ENCODE results near the gene LAPTM4A. TPM values are rescaled to one million over a fixed set of nuclear protein-coding genes. Genes with fewer than 3 reads are reported as not detected.

Gene LAPTM4A
- total RNA-seq, 1 donor from 2014 or later: 253 TPM

DNA sequence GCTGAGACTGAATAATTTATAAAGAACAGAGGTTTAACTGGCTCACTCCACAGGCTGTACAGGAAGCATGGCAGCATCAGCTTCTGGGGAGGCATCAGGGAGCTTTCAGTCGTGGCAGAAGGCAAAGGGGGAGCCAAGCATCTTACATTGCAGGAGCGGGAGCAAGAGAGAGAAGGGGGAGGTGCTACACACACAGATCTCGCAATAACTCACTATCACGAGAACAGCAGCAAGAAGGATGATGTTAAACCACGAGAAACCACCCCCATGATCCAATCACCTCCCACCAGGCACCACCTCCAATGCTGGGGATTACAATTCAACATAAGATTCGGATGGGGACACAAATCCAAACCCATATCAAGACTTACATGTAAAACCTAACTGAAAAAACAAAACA is 21.2 kb downstream of the LAPTM4A start:
- ATAC-seq (no peak), DNase-seq (ENCODE audit: low spot score) (no peak)
- intact Hi-C loops (cut with DNase I): no loop called here

DNA sequence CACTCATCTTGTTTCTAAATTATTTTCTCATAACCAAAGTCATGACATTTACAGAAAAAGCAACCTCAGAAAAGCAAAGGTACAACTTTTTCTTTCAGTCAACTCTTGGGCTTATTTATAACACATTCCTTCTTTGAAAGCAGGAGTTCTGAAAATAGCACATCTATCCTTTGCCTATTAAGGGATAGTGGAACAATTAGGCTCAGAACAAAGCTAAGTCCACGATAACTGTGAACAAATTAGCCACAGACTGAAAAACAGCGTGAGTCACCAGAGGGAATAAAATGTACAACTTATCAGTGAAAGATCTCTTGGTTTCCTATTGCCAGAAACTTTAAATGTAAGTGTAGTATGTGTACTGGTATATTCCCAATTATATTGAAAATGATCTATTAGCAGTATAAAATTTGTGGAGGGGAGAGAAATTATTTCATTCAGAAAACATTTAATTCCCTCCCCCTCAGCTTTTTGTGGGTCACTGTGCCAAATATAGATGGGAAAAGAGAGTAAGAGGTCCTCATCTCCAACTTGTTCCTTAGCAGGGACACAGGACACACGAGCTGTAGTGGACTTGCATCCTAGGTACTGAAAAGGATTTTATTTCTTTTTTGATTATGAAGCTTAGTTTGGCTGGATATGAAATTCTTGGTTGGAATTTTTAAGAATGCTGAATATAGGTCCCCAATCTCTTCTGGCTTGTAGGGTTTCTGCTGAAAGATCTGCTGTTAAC is 23.6 kb downstream of the LAPTM4A start:
- DNase-seq (ENCODE audit: low spot score) (no peak), ATAC-seq (no peak)
- intact Hi-C loops (cut with DNase I): no loop called here

DNA sequence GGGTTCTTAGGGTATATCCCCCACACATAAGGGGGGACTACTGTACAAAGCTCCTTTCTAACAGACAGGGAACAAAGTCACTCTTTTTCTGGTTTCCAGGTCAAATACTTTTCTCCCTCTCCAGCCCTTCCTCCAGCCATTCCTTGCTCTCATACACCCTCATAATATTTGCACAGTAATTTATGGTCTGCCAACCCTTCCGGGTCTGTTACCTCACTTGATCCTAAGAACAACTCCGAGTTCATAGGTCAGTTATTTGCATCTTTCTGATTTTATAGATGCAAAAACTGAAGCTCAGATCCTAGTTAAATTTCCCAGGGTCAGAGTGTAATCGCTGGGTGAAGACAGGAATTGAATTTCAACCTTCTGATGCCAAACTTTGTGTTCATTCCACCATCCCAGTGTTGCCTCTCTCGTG is 24.2 kb downstream of the LAPTM4A start:
- ATAC-seq (no peak), DNase-seq (ENCODE audit: low spot score) (no peak)
- intact Hi-C loops (cut with DNase I): no loop called here

DNA sequence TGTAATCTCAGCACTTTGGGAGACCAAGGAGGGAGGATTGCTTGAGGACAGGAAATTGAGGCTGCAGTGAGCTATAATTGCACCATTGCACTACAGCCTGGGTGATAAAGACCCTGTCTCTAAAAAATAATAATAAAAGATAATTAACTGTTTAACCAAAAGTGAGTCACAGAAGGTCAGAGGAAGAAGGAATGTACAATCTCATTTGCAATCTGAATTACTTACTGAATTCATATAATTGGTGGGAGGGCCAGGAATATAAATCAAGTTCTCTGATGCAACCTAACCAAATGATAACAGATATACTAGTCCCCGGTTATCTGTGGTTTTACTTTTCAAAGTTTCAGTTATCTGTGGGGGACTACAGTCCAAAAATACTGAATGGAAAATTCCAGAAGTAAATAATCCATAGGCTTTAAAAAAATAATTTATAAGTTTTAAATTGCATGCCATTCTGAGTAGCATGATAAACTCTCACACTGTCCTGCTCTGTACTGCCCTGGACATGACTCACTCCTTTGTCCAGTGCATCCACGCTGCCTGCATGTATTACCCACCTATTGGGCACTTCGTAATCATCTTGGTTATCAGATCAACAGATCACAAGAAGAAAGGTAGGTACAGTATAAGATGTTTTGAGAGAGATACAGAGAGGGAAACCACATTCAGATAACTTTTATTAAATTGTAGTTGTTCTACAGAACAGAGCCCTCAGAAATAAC is 26.2 kb downstream of the LAPTM4A start:
- no peak for DNase-seq (ENCODE audit: low spot score)

DNA sequence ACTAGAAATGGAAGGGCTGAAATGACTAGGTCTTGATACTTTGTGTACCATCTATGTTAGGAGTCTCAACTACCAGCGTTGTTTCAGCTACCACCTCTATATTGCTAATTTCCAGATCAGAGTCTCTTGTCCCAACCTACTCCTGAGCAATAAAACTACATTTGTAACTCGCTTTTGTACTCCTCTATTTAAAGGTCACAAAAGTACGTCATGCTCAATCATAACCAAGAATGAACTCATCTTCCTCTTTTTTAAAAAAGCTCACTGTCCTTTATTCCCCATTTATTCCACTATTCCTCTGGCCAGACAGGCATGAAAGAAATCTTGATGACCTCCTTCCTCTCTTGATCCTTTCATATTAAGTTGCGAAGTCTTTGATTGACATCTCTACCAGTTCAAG is 27.7 kb downstream of the LAPTM4A start:
- intact Hi-C loops (cut with DNase I): no loop called here
- no peak for DNase-seq (ENCODE audit: low spot score)
- no peak for ATAC-seq

More for the DNA sequence above, 26.2 kb downstream of the LAPTM4A start:
- intact Hi-C loops (cut with DNase I): no loop called here
- no peak for ATAC-seq

DNA sequence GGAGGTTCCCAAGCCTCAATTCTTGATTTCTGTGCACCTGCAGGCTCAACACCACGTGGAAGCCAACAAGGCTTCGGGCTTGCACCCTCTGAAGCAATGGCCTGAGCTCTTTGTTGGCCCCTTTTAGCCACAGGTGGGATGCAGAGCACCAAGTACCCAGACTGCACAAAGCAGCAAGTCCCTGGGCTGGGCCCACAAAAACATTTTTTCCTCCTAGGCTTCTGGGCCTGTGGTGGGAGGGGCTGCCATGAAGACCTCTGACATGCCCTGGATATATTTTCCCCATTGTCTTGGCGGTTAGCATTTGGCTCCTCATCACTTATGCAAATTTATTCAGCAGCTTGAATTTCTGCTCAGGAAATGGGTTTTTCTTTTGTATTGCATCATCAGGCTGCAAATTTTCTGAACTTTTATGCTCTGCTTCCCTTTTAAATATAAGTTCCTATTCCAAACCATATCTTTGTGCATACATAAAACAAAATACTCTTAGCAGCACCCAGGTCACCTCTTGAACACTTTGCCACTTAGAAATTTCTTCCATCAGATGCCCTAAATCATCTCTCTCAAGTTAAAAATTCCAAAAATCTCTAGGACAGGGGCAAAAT is 29.9 kb downstream of the LAPTM4A start:
- DNase-seq (ENCODE audit: low spot score) (no peak), ATAC-seq (no peak)
- intact Hi-C loops (cut with DNase I): no loop called here

DNA sequence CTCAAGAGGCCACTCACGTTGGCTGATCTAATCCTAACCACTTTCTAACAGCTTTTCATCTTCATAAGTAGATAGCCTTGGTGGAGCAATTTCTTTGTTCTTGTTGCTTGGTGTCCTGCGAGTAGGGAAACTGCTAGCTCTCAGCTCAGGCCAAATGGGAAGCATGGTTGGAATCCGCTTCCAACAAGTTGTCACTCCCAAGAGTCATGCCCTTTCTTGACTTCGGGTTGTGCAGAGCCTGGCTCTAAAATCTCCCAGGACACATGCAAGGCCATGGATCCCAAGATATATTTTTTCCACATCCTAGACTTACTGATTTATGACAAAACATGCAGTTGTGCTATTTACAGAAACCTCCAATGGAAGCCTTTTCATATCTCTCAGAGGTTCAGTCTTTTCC is 31.7 kb downstream of the LAPTM4A start:
- intact Hi-C loops (cut with DNase I): no loop called here
- DNase-seq (ENCODE audit: low spot score) (no peak), ATAC-seq (no peak)

DNA sequence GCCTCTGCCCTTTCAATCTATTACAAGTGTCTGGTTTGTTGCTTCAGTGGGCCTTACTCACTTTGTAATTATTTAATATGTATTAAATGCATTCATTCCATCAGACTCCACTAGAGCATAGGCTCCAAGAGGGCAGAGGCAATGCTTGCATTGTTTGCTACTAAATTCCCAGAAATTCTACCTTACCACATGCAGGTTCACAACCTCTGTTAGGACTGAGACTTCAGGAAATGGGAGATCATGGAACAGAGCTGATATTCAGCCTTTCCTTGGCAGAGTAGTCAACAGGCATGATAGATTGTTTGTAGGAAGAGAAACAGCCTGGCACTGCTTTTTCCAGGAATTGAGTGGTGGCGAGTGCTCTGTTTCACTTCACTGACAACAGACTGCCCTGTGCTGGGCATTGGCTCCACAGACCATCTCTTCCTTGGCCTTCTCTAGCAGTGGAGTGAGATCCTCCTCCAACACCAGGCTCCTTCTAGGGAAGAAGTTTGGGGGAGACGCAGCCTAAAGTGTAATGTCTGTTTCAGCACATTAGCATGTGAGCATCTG is 32.8 kb downstream of the LAPTM4A start:
- intact Hi-C loops (cut with DNase I): no loop called here
- DNase-seq (ENCODE audit: low spot score) (no peak), ATAC-seq (no peak)

DNA sequence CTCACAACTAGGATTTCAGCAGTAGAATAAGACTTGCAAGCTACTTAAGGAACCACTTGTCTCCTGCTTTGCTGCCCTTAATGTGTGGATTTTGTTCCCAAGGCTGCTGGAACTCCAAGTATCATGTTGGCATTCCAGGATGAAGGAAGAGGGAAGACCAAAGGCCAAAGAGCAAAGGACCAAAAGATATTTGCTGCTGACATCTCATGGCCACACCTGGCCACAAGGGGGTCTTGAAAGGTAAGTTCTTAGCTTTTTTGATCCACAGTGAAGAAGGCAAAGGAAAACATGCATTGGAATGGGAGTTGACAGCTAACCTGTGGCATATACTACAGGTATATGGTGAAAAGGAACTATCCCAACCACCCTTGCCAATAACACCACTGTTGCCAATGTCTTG is 35.1 kb downstream of the LAPTM4A start:
- ATAC-seq (no peak), DNase-seq (ENCODE audit: low spot score) (no peak)
- intact Hi-C loops (cut with DNase I): no loop called here

DNA sequence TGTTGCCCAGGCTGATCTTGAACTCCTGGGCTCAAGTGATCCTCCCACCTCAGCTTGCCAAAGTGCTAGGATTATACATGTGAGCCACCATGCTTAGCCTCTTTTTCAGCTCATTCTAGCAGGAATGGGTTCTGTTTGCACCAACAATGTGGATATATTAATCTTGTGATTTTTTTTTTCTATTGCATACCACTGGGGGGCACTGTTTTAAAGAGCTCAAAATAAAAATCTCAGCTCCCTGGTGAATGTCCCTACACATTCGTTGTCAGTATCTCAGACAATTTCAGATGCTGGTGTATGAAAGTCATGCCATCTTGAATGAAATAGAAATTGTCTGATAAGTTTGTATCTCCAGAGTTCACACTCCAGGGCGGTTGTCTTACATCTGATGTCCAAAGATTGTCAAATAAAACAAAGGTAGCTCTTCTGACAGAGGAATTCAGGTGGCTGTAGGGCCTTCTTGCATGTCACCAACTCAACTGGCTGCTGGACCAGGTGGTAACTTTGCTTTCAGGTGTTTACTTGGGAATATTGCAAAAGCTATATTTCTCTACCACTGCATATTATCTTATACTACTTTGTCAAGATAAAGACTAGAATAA is 35.8 kb downstream of the LAPTM4A start:
- peak; percentile 53 for ATAC-seq
- no peak for DNase-seq (ENCODE audit: low spot score)
- intact Hi-C loops (cut with DNase I): no loop called here

DNA sequence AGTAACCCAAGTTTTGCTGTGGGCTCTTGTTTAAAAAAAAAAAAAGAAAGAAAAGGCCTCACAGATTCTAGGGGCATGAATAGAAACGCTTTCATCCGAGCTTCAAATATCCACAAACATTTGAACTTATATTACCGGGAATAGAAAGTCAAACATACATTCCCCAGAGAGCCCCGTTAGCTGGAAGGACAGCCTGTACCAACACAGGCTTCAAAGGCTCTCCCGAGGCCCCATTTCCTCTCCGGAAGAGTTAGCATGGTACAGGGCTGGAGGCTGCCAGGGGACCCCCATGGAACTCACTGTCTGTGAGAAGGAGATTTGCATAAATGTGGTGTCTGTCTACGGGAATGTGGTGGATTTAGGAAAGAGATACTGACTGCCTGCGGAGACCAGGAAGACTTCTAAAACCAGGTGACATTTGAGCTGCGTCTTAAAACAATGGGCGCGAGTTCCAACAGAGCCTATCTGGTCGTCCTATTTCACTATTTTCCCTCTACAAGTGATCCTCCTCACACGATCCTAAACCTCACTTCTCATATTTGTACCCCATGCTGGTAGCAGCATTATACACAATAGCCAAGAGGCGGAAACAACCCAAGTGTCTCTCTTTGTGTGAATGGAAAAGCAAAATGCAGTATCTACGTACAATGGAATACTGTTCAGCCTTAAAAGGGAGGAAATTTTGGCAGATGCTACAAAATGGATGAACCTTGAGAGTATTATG is 38.1 kb downstream of the LAPTM4A start:
- DNase-seq (ENCODE audit: low spot score) (no peak), ATAC-seq (peak; percentile 67)
- intact Hi-C loops (cut with DNase I): loop anchor here (5.0 kb wide), 1 partner anchor 89 kb away; no protein-coding TSS in a partner anchor

DNA sequence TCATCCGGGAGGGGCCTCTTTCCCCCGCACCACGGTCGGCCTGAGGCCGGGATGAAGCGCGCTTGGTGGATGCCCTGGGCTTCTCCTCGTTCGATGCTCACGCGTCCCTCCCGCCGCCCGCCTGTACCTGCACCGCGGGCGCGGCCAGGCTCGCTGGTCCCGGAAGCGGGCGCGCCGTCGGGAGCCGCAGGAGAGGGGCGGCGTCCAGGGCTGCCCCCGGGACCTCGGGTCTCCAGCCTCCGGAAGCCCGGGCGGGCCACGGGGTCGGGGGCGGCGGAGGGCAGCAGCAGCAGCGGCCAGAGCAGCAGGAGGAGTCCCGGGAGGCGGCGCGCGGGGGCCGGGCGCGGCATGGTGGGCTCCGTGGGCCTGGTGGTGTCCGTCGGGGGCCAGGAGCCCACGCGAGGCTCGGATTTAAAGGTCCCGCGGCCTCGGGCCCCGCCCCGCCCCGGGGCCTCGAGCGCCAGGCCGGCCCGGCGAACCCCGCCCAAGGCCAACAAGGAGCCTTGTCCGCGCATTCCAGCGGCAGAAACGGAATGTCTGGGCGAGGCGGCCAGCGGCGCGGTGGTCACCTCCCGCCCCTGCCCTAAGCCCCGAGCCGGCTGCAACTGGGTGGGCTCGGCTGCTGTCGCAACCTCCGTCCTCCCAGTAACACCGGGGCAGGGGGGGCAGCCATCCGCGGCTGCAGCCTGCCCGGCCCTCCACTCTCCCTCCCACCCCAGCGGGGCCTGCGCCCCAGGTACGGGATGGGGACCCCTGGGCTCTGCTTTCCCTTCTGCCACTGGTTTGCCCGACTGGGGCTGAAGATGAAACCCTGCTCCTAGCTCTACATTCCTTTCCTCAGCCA is 38.9 kb downstream of the LAPTM4A start, which contains the start of gene MATN3:
TSS of gene MATN3 (minus strand) at position 387 of the 844 bp plus-strand sequence. CDS start at position 350, 37 bp downstream.
- DNase-seq (ENCODE audit: low spot score): peak; percentile 66
- intact Hi-C loops (cut with DNase I): loop anchor here (5.0 kb wide), 1 partner anchor 90 kb away; no protein-coding TSS in a partner anchor

DNA sequence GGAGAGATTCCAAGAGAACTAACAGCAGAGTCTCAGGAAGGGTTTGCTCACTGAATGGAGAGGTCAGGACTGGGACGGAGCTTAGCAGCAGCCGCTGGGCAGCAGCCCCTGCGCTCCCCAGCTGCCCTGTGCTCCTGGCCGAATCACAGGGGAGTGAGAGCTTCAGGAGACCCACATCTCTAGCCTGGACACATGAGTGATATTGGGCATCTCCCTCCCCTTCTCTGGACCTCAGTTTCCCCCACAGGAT is 39.5 kb downstream of the LAPTM4A start:
- ATAC-seq (peak; percentile 8), DNase-seq (ENCODE audit: low spot score) (no peak)
- intact Hi-C loops (cut with DNase I): loop anchor here (5.0 kb wide), 1 partner anchor 90 kb away; no protein-coding TSS in a partner anchor

More for the DNA sequence above, 38.9 kb downstream of the LAPTM4A start, which contains the start of gene MATN3:
- ATAC-seq: peak; percentile 73

DNA sequence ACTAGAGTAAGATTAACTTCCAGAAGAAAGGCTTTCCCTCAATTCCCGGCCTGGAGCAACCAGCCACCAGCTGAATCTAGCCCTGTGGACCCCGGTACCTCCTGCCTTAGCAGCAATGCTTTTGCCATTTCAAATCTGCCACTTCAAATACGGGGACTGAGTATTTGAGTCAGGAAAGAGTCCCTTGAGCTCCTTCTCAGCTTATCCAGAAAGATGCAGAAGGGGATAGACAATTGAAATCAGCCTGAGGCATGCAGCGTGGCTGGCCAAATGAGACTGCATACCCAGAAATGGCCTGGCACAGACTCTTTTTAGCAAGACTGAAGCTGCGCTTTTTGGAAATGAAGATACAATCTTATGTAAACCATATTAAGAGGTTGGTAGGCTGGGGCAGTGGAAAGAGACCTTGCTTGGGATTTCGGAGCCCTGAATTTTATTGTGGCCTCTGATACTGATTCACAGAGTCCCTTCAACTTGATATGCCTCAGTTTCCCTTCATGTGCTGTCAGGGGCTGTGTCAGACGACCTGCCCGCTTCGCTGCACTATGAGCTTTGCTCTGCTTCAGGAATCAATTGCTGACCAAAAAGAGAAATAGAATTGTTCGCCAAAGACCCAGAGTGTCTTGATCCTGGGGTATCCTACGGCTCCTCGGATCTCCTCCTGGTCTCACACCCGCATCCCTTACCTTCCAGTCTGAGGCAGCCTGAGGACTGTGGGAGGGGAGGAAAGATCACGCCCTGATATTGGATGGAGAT is 40.0 kb downstream of the LAPTM4A start:
- ATAC-seq (no peak), DNase-seq (ENCODE audit: low spot score) (no peak)
- intact Hi-C loops (cut with DNase I): loop anchor here (5.0 kb wide), 1 partner anchor 91 kb away; no protein-coding TSS in a partner anchor

DNA sequence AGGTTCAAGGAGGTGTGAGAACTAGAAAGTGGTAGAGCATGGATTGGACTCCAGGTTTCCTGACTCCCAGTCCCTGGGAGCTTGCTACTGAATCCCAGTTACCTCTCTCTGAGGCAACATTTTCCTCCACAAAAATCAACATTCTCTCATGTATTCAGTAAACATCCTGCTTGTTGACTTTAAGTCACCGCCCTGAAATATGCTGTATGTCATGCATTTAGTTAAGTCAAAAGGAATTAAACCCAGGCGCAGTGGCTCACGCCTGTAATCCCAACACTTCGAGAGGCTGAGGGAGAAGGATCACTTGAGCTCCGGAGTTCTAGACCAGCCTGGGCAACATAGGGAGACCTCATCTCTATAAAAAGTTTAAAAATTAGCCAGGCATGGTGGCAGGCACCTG is 42.7 kb downstream of the LAPTM4A start:
- intact Hi-C loops (cut with DNase I): no loop called here
- ATAC-seq: no peak

DNA sequence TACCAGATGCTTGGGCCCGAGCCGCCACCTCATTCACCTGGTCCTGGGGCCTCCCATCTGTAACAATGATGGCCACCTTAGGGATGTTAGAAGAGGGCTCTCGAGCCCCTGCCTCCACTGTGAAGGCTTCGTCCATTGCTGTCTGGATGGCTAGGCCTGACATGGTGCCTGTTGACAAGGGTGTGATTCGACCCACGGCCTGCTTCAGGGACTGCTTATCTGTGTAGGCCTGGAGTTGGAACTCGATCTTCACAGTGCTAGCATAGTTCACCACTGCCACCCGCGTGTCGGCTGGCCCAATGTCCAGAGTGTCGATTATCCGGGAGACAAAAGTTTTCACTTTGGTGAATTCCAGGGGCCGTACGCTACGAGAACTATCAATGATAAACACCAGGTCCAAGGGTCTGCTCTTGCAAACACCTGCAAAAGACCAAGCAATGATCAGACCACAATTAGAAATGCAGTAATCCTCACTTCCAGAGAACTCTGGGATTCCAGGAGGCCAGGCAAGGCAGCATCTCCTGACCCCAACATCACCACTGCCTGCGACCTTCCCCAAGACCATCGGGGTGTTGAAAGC is 45.4 kb downstream of the LAPTM4A start:
- DNase-seq (ENCODE audit: low spot score) (no peak), ATAC-seq (no peak)
- intact Hi-C loops (cut with DNase I): no loop called here

More for the DNA sequence above, 42.7 kb downstream of the LAPTM4A start:
- no peak for DNase-seq (ENCODE audit: low spot score)
